H9 (cell line): ENCODE results near the gene ANKIB1. TPM values are rescaled to one million over a fixed set of nuclear protein-coding genes. Genes with fewer than 3 reads are reported as not detected.
A peak's percentile ranks its signal among the peaks of the same experiment; 100 is the strongest.
"Not testable (repeated sequence)": the region's sequence is repeated elsewhere in the genome, so short reads cannot be mapped to it uniquely, and the experiment has no call there.

Source experiments
- DNase-seq: peaks from one replicate; pipeline ENCODE4 v3.0.0-alpha.2; 2017
- H2AFZ ChIP-seq: one replicate; pipeline ENCODE4 v1.6.1; 2013; ENCODE audit warnings: mild to moderate bottlenecking, low read length, control low read depth, moderate library complexity
- H2AK5ac ChIP-seq: 2 replicates; pipeline ENCODE4 v1.6.1; 2013; ENCODE audit warnings: low read length, control low read depth, mixed read lengths; ENCODE audit not compliant: insufficient read length
- H2BK120ac ChIP-seq: one replicate; pipeline ENCODE4 v1.6.1; 2013; ENCODE audit warnings: low read depth, mild to moderate bottlenecking, low read length, control low read depth, inconsistent platforms; ENCODE audit not compliant: poor library complexity, severe bottlenecking
- H2BK12ac ChIP-seq: 2 replicates; pipeline ENCODE4 v1.6.1; 2013; ENCODE audit warnings: low read length, control low read depth, mixed read lengths, low read depth; ENCODE audit not compliant: insufficient read length
- H2BK15ac ChIP-seq: 2 replicates; pipeline ENCODE4 v1.6.1; 2013; ENCODE audit warnings: low read depth, low read length, control low read depth
- H2BK20ac ChIP-seq: one replicate; pipeline ENCODE4 v1.6.1; 2013; ENCODE audit warnings: low read depth, mild to moderate bottlenecking, low read length, control low read depth, inconsistent platforms; ENCODE audit not compliant: poor library complexity, severe bottlenecking
- H2BK5ac ChIP-seq: 2 replicates; pipeline ENCODE4 v1.6.1; 2013; ENCODE audit warnings: low read length, control low read depth, mixed read lengths; ENCODE audit not compliant: insufficient read length
- H3K14ac ChIP-seq: 2 replicates; pipeline ENCODE4 v1.6.1; 2013; ENCODE audit warnings: low read length, control low read depth; ENCODE audit not compliant: insufficient read depth
- H3K18ac ChIP-seq: 2 replicates; pipeline ENCODE4 v1.6.1; 2013; ENCODE audit warnings: low read depth, mild to moderate bottlenecking, mixed read lengths, low read length, control low read depth; ENCODE audit not compliant: insufficient read length
- H3K23ac ChIP-seq: 2 replicates; pipeline ENCODE4 v1.6.1; 2013; ENCODE audit warnings: low read length, control low read depth, mixed read lengths, low read depth; ENCODE audit not compliant: insufficient read length
- H3K23me2 ChIP-seq: 2 replicates; pipeline ENCODE4 v1.6.1; 2013; ENCODE audit warnings: low read depth, mild to moderate bottlenecking, mixed read lengths, low read length, control low read depth; ENCODE audit not compliant: insufficient read length, poor library complexity, severe bottlenecking
- H3K27ac ChIP-seq: 2 replicates; pipeline ENCODE4 v1.5.1; 2013; ENCODE audit warnings: low read length, control low read depth, mixed read lengths, low read depth; ENCODE audit not compliant: insufficient read length
- H3K27me3 ChIP-seq: 2 replicates; pipeline ENCODE4 v1.6.1; 2013; ENCODE audit warnings: low read length, control low read depth, inconsistent platforms; ENCODE audit not compliant: insufficient read depth
- H3K4ac ChIP-seq: 2 replicates; pipeline ENCODE4 v1.6.1; 2013; ENCODE audit warnings: low read depth, mild to moderate bottlenecking, control low read depth, inconsistent platforms, low read length, moderate library complexity
- H3K4me1 ChIP-seq: 2 replicates; pipeline ENCODE4 v1.6.1; 2013; ENCODE audit warnings: low read length, control low read depth, inconsistent platforms; ENCODE audit not compliant: insufficient read depth
- H3K4me2 ChIP-seq: 2 replicates; pipeline ENCODE4 v1.6.1; 2013; ENCODE audit warnings: low read length, control low read depth, mixed read lengths; ENCODE audit not compliant: insufficient read length, insufficient read depth
- H3K56ac ChIP-seq: 2 replicates; pipeline ENCODE4 v1.6.1; 2013; ENCODE audit warnings: low read depth, mild to moderate bottlenecking, mixed read lengths, low read length, control low read depth; ENCODE audit not compliant: insufficient read length
- H3K79me1 ChIP-seq: 2 replicates; pipeline ENCODE4 v1.6.1; 2013; ENCODE audit warnings: low read depth, mild to moderate bottlenecking, moderate library complexity, low read length, control low read depth, inconsistent platforms; ENCODE audit not compliant: insufficient read depth, poor library complexity, severe bottlenecking
- H3K79me2 ChIP-seq: 2 replicates; pipeline ENCODE4 v1.6.1; 2013; ENCODE audit warnings: low read length, control low read depth, inconsistent platforms; ENCODE audit not compliant: insufficient read depth
- H3K9ac ChIP-seq: 2 replicates; pipeline ENCODE4 v1.6.1; 2013; ENCODE audit warnings: low read length, control low read depth, mixed read lengths; ENCODE audit not compliant: insufficient read length; ENCODE audit errors: extremely low read depth
- H3K9me3 ChIP-seq: one replicate; pipeline ENCODE4 v1.6.1; 2013; ENCODE audit warnings: low read depth, low read length, inconsistent platforms; ENCODE audit not compliant: control insufficient read depth
- H3T11ph ChIP-seq: one replicate; pipeline ENCODE4 v1.6.1; 2013; ENCODE audit warnings: mild to moderate bottlenecking, low read length, control low read depth, inconsistent platforms
- H4K20me1 ChIP-seq: one replicate; pipeline ENCODE4 v1.6.1; 2013; ENCODE audit not compliant: control insufficient read depth, insufficient read length, insufficient read depth
- H4K5ac ChIP-seq: 2 replicates; pipeline ENCODE4 v1.6.1; 2013; ENCODE audit warnings: low read depth, mild to moderate bottlenecking, mixed read lengths, low read length, control low read depth; ENCODE audit not compliant: insufficient read length
- H4K8ac ChIP-seq: replicated peaks from 2 replicates; pipeline ENCODE4 v1.6.1; 2013; ENCODE audit warnings: low read length, control low read depth, mixed read lengths, low read depth; ENCODE audit not compliant: insufficient read length
- H4K91ac ChIP-seq: 2 replicates; pipeline ENCODE4 v1.6.1; 2013; ENCODE audit warnings: low read depth, mild to moderate bottlenecking, moderate library complexity, mixed read lengths, low read length, control low read depth; ENCODE audit not compliant: insufficient read length
- H3K27ac Mint-ChIP-seq, 3 experiments: 2 replicates in 2 of 3; 3 replicates in 1 of 3; pipeline ENCODE4 v1.8.0; 2020 to 2021; ENCODE audit warnings: mixed read lengths in 3 of 3, mild to moderate bottlenecking in 1 of 3, moderate library complexity in 1 of 3
- H3K27me3 Mint-ChIP-seq: 2 replicates; pipeline ENCODE4 v1.8.0; 2021; ENCODE audit warnings: low read depth, mild to moderate bottlenecking, moderate library complexity, mixed read lengths
- H3K36me3 Mint-ChIP-seq, 3 experiments: 2 replicates in 2 of 3; 3 replicates in 1 of 3; pipeline ENCODE4 v1.8.0; 2020 to 2021; ENCODE audit warnings: low read depth in 3 of 3, mixed read lengths in 3 of 3; ENCODE audit not compliant: insufficient read depth in 1 of 3
- H3K4me1 Mint-ChIP-seq, 2 experiments: 2 replicates each; pipeline ENCODE4 v1.8.0; 2020; ENCODE audit warnings: mixed read lengths in 2 of 2
- H3K4me3 Mint-ChIP-seq, 2 experiments: 2 replicates in 1 of 2; 3 replicates in 1 of 2; pipeline ENCODE4 v1.8.0; 2020 to 2021; ENCODE audit warnings: mild to moderate bottlenecking in 2 of 2, mixed read lengths in 2 of 2, moderate library complexity in 1 of 2
- H3K9me3 Mint-ChIP-seq, 2 experiments: 2 replicates in 1 of 2; 3 replicates in 1 of 2; pipeline ENCODE4 v1.8.0; 2020; ENCODE audit warnings: mild to moderate bottlenecking in 2 of 2, mixed read lengths in 2 of 2, moderate library complexity in 1 of 2
- WGBS: extraction: QIAGEN DNeasy Blood & Tissue Kit; methylation state at CpG from one replicate; pipeline ENCODE4 v1.1.7; 2013; ENCODE audit warnings: missing lambda C conversion rate, low lambda C conversion rate, mixed read lengths; ENCODE audit not compliant: insufficient read length; ENCODE audit errors: extremely low coverage; 5-methylcytosine and 5-hydroxymethylcytosine counted together
- total RNA-seq: library from RNA; stranded (reverse); gene quantifications from 2 replicates; pipeline ENCODE4 v1.2.1, GENCODE V29; 2021
- TF ChIP-seq, protein P1 (sequence below): fragments of 200-600 bp; sonication (generic); conservative IDR thresholded peaks from 3 replicates; pipeline ENCODE4 v1.8.0; 2021; ENCODE audit warnings: antibody characterized with exemption, mild to moderate bottlenecking

The ANKIB1 gene
- total RNA-seq, 1 experiment from 2014 or later, result 42.0 TPM

DNA sequence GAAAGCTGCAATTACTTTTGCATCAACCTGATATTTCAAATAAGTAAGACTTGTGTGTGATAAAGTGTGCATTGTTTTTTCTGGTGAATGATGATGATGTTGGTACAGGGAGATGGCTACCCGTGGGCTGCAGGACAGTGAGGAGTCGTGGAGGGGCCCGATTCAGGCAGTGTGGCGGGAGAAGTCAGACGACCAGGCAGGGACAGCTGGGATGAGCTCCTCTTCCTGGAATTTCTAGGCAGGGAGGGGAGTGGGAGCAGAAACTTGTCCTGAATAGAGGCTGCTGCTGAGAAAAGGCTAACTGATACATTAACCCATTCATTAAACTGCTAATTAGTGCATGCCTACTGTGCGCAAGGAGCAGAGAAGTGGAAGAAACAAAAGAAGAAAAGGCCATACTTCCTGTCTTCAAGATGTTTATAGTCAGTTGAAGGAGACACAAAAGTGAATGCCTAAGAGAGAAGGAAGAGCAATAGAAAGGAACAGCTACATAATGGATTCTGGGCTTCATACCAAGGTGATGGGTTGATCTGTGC, 192.2 kb downstream of the ANKIB1 start:
- Histone ChIP-seq H3K23ac (no peak overlapping the region), H3K23me2 (no peaks in the 10 kb centered on the region), H3K14ac (no peak overlapping the region), H2BK20ac (no peak overlapping the region), H3T11ph (no peak overlapping the region), H3K27me3 (no peaks in the 10 kb centered on the region), H2BK120ac (no peak overlapping the region), H3K4me1 (peaks cover 6% of the 10 kb centered on the region; the same call in 1 of the 2 replicates), H2BK12ac (no peak overlapping the region), H3K4ac (no peak overlapping the region), H2BK5ac (no peak overlapping the region), H4K20me1 (no peaks in the 10 kb centered on the region), H3K27ac (peak overlapping the region; percentile 49), H4K5ac (no peak overlapping the region), H3K79me1 (no peaks in the 10 kb centered on the region), H3K79me2 (no peaks in the 10 kb centered on the region), H2BK15ac (no peak overlapping the region), H2AFZ (no peak overlapping the region), H4K8ac (no peak overlapping the region), H3K9me3 (no peaks in the 10 kb centered on the region), H3K9ac (no peak overlapping the region), H3K18ac (no peak overlapping the region), H4K91ac (no peak overlapping the region), H3K4me2 (no peak overlapping the region), H2AK5ac (no peak overlapping the region), H3K56ac (no peak overlapping the region)
- Mint-ChIP-seq H3K4me1 (peaks cover 34 to 37% of the 10 kb centered on the region in 2 experiments), H3K9me3 (peaks cover 3 to 16% of the 10 kb centered on the region in 2 experiments; a peak in 4 of 5 replicates), H3K4me3 (peak overlapping the region in 1 of 2 experiments; percentile 8; a peak in 1 of 5 replicates), H3K36me3 (peaks cover 0 to 13% (median 5%) of the 10 kb centered on the region in 3 experiments; a peak in 4 of 7 replicates), H3K27me3 (no peaks in the 10 kb centered on the region), H3K27ac (peak overlapping the region in 1 of 3 experiments; percentile 4; a peak in 1 of 7 replicates)
- TF ChIP-seq, protein P1, sequence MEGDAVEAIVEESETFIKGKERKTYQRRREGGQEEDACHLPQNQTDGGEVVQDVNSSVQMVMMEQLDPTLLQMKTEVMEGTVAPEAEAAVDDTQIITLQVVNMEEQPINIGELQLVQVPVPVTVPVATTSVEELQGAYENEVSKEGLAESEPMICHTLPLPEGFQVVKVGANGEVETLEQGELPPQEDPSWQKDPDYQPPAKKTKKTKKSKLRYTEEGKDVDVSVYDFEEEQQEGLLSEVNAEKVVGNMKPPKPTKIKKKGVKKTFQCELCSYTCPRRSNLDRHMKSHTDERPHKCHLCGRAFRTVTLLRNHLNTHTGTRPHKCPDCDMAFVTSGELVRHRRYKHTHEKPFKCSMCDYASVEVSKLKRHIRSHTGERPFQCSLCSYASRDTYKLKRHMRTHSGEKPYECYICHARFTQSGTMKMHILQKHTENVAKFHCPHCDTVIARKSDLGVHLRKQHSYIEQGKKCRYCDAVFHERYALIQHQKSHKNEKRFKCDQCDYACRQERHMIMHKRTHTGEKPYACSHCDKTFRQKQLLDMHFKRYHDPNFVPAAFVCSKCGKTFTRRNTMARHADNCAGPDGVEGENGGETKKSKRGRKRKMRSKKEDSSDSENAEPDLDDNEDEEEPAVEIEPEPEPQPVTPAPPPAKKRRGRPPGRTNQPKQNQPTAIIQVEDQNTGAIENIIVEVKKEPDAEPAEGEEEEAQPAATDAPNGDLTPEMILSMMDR, result no peak
- peak; percentile 56 for DNase-seq
- WGBS, result no CpG with 5 or more reads among the region's 6 CpGs

DNA sequence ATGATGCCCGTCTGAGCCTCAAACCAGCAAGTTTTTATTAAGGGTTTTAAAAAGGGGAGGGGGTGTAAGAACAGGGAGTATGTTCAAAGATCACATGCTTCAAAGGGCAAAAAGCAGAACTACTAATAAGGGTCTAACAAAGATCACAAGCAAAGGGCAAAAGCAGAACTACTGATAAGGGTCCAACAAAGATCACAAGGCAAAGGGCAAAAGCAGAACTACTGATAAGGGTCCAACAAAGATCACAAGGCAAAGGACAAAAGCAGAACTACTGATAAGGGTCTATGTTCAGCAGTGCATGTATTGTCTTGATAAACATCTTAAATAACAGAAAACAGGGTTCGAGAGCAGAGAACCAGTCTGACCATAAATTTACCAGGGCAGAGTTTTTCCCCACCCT, 196.9 kb downstream of the ANKIB1 start:
- H4K5ac ChIP-seq, H3T11ph ChIP-seq, H2BK20ac ChIP-seq, H3K14ac ChIP-seq, H3K18ac ChIP-seq, H3K4ac ChIP-seq, H3K56ac ChIP-seq, H2BK15ac ChIP-seq, H4K91ac ChIP-seq, H3K23me2 ChIP-seq, H3K4me2 ChIP-seq, H3K9me3 ChIP-seq, H2AFZ ChIP-seq, H3K79me1 ChIP-seq, H2BK5ac ChIP-seq, DNase-seq, H4K20me1 ChIP-seq, H2BK120ac ChIP-seq, H3K9ac ChIP-seq, H3K4me1 ChIP-seq, H3K27ac Mint-ChIP-seq, H3K4me3 Mint-ChIP-seq, H3K23ac ChIP-seq, H4K8ac ChIP-seq, H3K79me2 ChIP-seq, H3K27me3 Mint-ChIP-seq, H2BK12ac ChIP-seq, H3K27me3 ChIP-seq, H2AK5ac ChIP-seq, H3K27ac ChIP-seq: not testable (repeated sequence)
- Mint-ChIP-seq H3K36me3 (peaks cover 0 to 13% (median 5%) of the 10 kb centered on the region in 3 experiments; a peak in 4 of 7 replicates), H3K9me3 (peaks cover 3 to 19% of the 10 kb centered on the region in 2 experiments; a peak in 4 of 5 replicates), H3K4me1 (peaks cover 20 to 24% of the 10 kb centered on the region in 2 experiments)
- no CpG with 5 or more reads among the region's 2 CpGs for WGBS
